Measurements from ENCODE around the gene TAPBPL.

The TAPBPL gene

GRCh38 chr12:6440391-6440790 lies 11.5 kb upstream of the TAPBPL start:
- Histone ChIP-seq H3K4me3 (ENCODE audit: low read length) (no peak overlapping the region), H3K27ac (ENCODE audit: low read length) (no peak overlapping the region), H3K36me3 (ENCODE audit: control insufficient read depth, low read depth, low read length) (no peaks in the 10 kb centered on the region), H3K9ac (ENCODE audit: low read length) (no peak overlapping the region), H3K9me3 (ENCODE audit: control insufficient read depth, low read depth, low read length) (no peaks in the 10 kb centered on the region), H3K27me3 (ENCODE audit: control insufficient read depth, insufficient read depth, low read length) (no peaks in the 10 kb centered on the region), H3K4me1 (ENCODE audit: control insufficient read depth, low read depth, low read length) (no peaks in the 10 kb centered on the region)

GRCh38 chr12:6442836-6443235 lies 9.0 kb upstream of the TAPBPL start:
- Histone ChIP-seq H3K4me3 (ENCODE audit: low read length) (no peak overlapping the region), H3K9me3 (ENCODE audit: control insufficient read depth, low read depth, low read length) (no peaks in the 10 kb centered on the region), H3K27ac (ENCODE audit: low read length) (no peak overlapping the region), H3K4me1 (ENCODE audit: control insufficient read depth, low read depth, low read length) (no peaks in the 10 kb centered on the region), H3K36me3 (ENCODE audit: control insufficient read depth, low read depth, low read length) (no peaks in the 10 kb centered on the region), H3K9ac (ENCODE audit: low read length) (no peak overlapping the region), H3K27me3 (ENCODE audit: control insufficient read depth, insufficient read depth, low read length) (no peaks in the 10 kb centered on the region)

- no peak overlapping the region for H3K27ac ChIP-seq (ENCODE audit: low read length)
- no peaks in the 10 kb centered on the region for H3K4me1 ChIP-seq (ENCODE audit: control insufficient read depth, low read depth, low read length)
- H3K4me3 ChIP-seq (ENCODE audit: low read length): no peak overlapping the region
- H3K27me3 ChIP-seq (ENCODE audit: control insufficient read depth, insufficient read depth, low read length): no peaks in the 10 kb centered on the region
- no peak overlapping the region for H3K9ac ChIP-seq (ENCODE audit: low read length)
- H3K36me3 ChIP-seq (ENCODE audit: control insufficient read depth, low read depth, low read length): no peaks in the 10 kb centered on the region
- no peaks in the 10 kb centered on the region for H3K9me3 ChIP-seq (ENCODE audit: control insufficient read depth, low read depth, low read length)
Observed at GRCh38 chr12:6443361-6443983, 8.4 kb upstream of the TAPBPL start.

GRCh38 chr12:6444031-6444430 lies 7.8 kb upstream of the TAPBPL start:
- H3K4me3 ChIP-seq (ENCODE audit: low read length): no peak overlapping the region
- H3K9me3 ChIP-seq (ENCODE audit: control insufficient read depth, low read depth, low read length): no peaks in the 10 kb centered on the region
- no peak overlapping the region for H3K27ac ChIP-seq (ENCODE audit: low read length)
- H3K36me3 ChIP-seq (ENCODE audit: control insufficient read depth, low read depth, low read length): no peaks in the 10 kb centered on the region
- no peaks in the 10 kb centered on the region for H3K27me3 ChIP-seq (ENCODE audit: control insufficient read depth, insufficient read depth, low read length)
- no peaks in the 10 kb centered on the region for H3K4me1 ChIP-seq (ENCODE audit: control insufficient read depth, low read depth, low read length)
- H3K9ac ChIP-seq (ENCODE audit: low read length): no peak overlapping the region

- H3K4me1 ChIP-seq (ENCODE audit: control insufficient read depth, low read depth, low read length): peaks cover under 1% of the 10 kb centered on the region
- H3K27me3 ChIP-seq (ENCODE audit: control insufficient read depth, insufficient read depth, low read length): no peaks in the 10 kb centered on the region
- no peaks in the 10 kb centered on the region for H3K36me3 ChIP-seq (ENCODE audit: control insufficient read depth, low read depth, low read length)
- H3K4me3 ChIP-seq (ENCODE audit: low read length): no peak within 1 kb of the TSS
- H3K9ac ChIP-seq (ENCODE audit: low read length): no peak within 1 kb of the TSS
- H3K27ac ChIP-seq (ENCODE audit: low read length): no peak within 1 kb of the TSS
- H3K9me3 ChIP-seq (ENCODE audit: control insufficient read depth, low read depth, low read length): no peaks in the 10 kb centered on the region
Observed at GRCh38 chr12:6444704-6445688, 6.8 kb upstream of the TAPBPL start, which contains the start of gene CD27. CD27 (plus strand) TSS chr12:6444955; CDS start chr12:6445096, 141 bp downstream.

DNA sequence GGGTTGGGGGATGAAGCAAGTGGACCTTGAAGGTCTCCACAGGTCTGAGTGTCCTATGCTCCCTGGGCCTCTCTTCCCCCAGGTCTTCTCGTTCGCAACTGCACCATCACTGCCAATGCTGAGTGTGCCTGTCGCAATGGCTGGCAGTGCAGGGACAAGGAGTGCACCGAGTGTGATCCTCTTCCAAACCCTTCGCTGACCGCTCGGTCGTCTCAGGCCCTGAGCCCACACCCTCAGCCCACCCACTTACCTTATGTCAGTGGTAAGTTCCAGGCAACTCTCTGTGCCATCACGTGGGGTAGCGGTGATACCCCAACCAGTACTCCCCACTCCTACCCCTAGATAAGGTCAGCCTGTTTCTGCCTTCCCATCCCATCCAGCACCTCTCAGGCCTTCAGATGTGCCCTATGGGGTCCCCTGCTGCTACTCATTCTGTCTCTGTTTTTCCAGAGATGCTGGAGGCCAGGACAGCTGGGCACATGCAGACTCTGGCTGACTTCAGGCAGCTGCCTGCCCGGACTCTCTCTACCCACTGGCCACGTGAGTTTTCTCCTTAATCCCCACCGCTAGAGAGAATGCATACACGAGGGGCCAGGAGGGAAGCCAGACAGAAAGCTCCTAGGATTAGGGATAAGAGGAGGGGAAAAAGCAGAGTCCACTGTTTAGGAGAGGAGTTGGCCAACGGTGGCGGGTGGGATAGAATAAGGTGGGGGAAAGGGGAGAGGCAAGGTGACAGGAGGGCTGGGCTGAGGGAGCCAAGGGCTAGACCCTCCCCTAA lies 1.6 kb upstream of the TAPBPL start:
- H3K36me3 ChIP-seq (ENCODE audit: control insufficient read depth, low read depth, low read length): no peaks in the 10 kb centered on the region
- no peaks in the 10 kb centered on the region for H3K27me3 ChIP-seq (ENCODE audit: control insufficient read depth, insufficient read depth, low read length)
- no peaks in the 10 kb centered on the region for H3K9me3 ChIP-seq (ENCODE audit: control insufficient read depth, low read depth, low read length)
- peak overlapping the region; percentile 68 for H3K9ac ChIP-seq (ENCODE audit: low read length)
- H3K4me3 ChIP-seq (ENCODE audit: low read length): peak overlapping the region; percentile 39
- peak overlapping the region; percentile 84 for H3K27ac ChIP-seq (ENCODE audit: low read length)
- peaks cover 33% of the 10 kb centered on the region for H3K4me1 ChIP-seq (ENCODE audit: control insufficient read depth, low read depth, low read length)

DNA sequence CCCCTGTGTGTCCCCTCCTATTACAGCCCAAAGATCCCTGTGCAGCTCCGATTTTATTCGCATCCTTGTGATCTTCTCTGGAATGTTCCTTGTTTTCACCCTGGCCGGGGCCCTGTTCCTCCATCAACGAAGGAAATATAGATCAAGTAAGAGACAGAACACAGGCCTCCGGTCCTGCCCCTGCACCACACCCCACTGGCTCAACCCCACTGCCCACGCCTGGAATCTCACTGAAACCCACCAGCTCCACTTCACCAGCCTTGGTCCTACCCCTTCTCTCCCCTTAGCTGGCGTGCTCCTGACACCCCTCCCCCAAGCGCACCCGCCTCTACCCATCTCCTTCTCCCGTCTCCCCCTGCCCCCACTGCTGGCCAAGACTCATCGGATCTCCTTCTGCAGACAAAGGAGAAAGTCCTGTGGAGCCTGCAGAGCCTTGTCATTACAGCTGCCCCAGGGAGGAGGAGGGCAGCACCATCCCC lies 934 bp upstream of the TAPBPL start:
- Histone ChIP-seq H3K9me3 (ENCODE audit: control insufficient read depth, low read depth, low read length) (no peaks in the 10 kb centered on the region), H3K4me1 (ENCODE audit: control insufficient read depth, low read depth, low read length) (peaks cover 33% of the 10 kb centered on the region), H3K9ac (ENCODE audit: low read length) (peak overlapping the region; percentile 68), H3K27me3 (ENCODE audit: control insufficient read depth, insufficient read depth, low read length) (no peaks in the 10 kb centered on the region), H3K36me3 (ENCODE audit: control insufficient read depth, low read depth, low read length) (no peaks in the 10 kb centered on the region), H3K27ac (ENCODE audit: low read length) (peak overlapping the region; percentile 84), H3K4me3 (ENCODE audit: low read length) (peak overlapping the region; percentile 39)

DNA sequence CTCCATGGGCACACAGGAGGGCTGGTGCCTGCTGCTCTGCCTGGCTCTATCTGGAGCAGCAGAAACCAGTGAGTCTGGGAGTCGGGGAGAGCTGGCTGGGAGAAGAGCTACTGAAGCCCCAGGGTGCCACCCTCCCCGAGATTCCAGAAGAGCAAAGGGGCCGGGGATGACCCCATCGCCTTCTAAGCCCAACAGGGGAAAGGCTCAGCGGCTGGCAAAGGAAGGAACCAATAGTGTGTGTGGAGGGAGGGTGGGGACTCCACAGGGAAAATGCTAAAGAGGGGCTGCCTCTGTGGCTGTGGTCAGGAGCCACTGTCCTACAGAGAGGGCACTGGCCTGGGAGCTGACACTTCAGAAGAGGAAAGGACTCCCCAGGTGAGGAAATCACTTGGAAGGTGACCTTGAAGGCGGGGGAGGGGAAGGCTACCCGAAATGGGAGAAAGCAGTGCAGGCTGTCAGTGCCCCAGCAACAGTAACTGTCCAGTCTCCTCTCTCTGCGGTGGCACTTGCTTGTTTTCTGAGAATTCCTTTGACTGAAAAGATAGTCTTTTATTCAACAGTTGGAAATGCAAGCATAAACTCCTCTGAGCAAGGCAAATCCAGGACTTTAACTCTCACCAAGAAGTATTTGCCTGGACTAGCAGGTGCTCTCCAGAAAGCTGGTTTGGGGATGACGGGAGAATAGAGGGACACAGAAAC lies 552 bp downstream of the TAPBPL start:
- H3K9ac ChIP-seq (ENCODE audit: low read length): peak overlapping the region; percentile 68
- no peaks in the 10 kb centered on the region for H3K36me3 ChIP-seq (ENCODE audit: control insufficient read depth, low read depth, low read length)
- peaks cover 33% of the 10 kb centered on the region for H3K4me1 ChIP-seq (ENCODE audit: control insufficient read depth, low read depth, low read length)
- peak overlapping the region; percentile 39 for H3K4me3 ChIP-seq (ENCODE audit: low read length)
- H3K27me3 ChIP-seq (ENCODE audit: control insufficient read depth, insufficient read depth, low read length): no peaks in the 10 kb centered on the region
- H3K9me3 ChIP-seq (ENCODE audit: control insufficient read depth, low read depth, low read length): no peaks in the 10 kb centered on the region
- peak overlapping the region; percentile 84 for H3K27ac ChIP-seq (ENCODE audit: low read length)

DNA sequence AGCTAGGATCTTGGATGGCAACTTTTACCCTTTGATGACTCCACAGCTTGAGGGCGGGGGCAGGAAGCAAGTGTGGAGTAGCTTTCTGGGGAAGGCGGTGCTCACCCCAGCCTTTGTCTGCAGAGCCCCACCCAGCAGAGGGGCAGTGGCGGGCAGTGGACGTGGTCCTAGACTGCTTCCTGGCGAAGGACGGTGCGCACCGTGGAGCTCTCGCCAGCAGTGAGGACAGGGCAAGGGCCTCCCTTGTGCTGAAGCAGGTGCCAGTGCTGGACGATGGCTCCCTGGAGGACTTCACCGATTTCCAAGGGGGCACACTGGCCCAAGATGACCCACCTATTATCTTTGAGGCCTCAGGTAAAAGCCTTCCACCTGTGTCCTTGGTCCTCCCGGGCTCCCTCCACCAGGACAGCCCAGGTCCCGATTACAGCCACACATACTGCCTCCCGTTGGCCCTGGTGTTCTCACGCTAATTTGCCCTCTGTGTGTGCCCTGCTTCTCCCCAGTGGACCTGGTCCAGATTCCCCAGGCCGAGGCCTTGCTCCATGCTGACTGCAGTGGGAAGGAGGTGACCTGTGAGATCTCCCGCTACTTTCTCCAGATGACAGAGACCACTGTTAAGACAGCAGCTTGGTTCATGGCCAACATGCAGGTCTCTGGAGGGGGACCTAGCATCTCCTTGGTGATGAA lies 1.2 kb downstream of the TAPBPL start:
- no peaks in the 10 kb centered on the region for H3K9me3 ChIP-seq (ENCODE audit: control insufficient read depth, low read depth, low read length)
- no peak overlapping the region for H3K4me3 ChIP-seq (ENCODE audit: low read length)
- H3K9ac ChIP-seq (ENCODE audit: low read length): peak overlapping the region; percentile 68

GRCh38 chr12:6457220-6457945 lies 5.5 kb downstream of the TAPBPL start:
- Histone ChIP-seq H3K27ac (ENCODE audit: low read length) (no peak overlapping the region), H3K36me3 (ENCODE audit: control insufficient read depth, low read depth, low read length) (peaks cover 18% of the 10 kb centered on the region), H3K9me3 (ENCODE audit: control insufficient read depth, low read depth, low read length) (no peaks in the 10 kb centered on the region), H3K9ac (ENCODE audit: low read length) (no peak overlapping the region), H3K4me1 (ENCODE audit: control insufficient read depth, low read depth, low read length) (peaks cover 9% of the 10 kb centered on the region), H3K4me3 (ENCODE audit: low read length) (no peak overlapping the region), H3K27me3 (ENCODE audit: control insufficient read depth, insufficient read depth, low read length) (no peaks in the 10 kb centered on the region)

More for the DNA sequence above, 1.2 kb downstream of the TAPBPL start:
- Histone ChIP-seq H3K4me1 (ENCODE audit: control insufficient read depth, low read depth, low read length) (peaks cover 33% of the 10 kb centered on the region), H3K27me3 (ENCODE audit: control insufficient read depth, insufficient read depth, low read length) (no peaks in the 10 kb centered on the region), H3K36me3 (ENCODE audit: control insufficient read depth, low read depth, low read length) (no peaks in the 10 kb centered on the region), H3K27ac (ENCODE audit: low read length) (no peak overlapping the region)

Data from iPS-18a (cell line).